Fibroblast of skin of right quadriceps (primary cell): ENCODE data around the gene SORD.
A peak's percentile ranks its signal among the peaks of the same experiment; 100 is the strongest.
"Not testable (repeated sequence)": the region's sequence is repeated elsewhere in the genome, so short reads cannot be mapped to it uniquely, and the experiment has no call there.

Experiments used
- DNase-seq: peaks from one replicate; pipeline ENCODE4 v3.0.0-alpha.2; 2013

The SORD gene

DNA sequence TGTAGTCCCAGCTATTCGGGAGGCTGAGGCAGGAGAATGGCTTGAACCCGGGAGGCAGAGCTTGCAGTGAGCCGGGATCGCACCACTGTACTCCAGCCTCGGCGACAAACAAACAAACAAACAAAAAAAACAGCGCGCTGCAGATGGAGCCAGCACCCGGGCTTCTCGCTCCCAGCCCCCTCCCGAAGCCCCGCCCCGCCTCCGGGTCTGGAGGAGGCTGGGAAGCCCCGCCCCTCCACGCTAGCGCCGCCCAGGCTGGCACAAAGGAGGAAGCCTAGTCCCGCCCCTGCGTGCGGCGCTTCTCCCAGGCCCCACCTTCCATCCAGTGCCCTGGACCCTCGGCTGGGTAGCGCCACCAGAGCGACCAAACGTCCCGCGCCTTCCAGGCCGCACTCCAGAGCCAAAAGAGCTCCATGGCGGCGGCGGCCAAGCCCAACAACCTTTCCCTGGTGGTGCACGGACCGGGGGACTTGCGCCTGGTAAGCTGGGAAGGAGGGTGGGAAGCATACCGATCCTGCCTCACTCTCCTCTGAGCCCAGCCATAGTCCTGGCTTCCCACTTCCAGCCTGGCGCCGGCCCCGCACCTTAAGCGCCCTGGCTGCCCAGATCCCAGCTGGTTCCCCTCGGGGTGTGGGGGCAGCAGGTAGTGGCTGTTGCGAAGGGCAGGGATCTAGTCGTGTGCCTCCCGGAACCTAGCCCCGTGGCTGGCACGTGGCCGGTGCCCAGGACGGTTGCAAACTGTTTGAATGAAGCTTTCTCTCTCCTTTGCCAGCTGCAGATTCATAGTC lies at the start of gene SORD:
TSS of gene SORD (plus strand) at position 325 of the 788 bp plus-strand sequence. CDS start at position 414, 89 bp downstream.
- peak; percentile 82 for DNase-seq

DNA sequence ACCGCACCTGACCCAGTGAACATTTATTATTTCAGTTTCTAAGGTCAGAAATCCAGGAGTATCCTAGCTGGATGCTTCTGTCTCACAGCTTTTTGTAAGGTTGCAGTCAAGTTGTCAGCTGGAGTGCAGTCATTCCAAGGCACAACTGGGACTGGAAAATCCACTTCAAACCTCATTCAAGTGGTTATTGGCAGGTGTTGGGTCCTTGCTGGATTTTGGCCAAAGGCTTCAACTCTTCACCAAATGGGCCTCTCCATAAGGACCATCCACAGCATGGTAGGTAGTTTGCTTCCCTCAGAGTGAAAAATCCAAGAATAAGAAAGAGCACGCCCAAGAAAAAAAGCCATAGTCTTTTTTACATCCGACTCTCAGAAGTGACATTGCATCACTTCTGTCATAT lies 46.8 kb upstream of the SORD start:
- not testable (repeated sequence) for DNase-seq

- DNase-seq, result not testable (repeated sequence)
These were observed 45.2 kb upstream of the SORD start for GRCh38 chr15:44977781-44978180.

DNA sequence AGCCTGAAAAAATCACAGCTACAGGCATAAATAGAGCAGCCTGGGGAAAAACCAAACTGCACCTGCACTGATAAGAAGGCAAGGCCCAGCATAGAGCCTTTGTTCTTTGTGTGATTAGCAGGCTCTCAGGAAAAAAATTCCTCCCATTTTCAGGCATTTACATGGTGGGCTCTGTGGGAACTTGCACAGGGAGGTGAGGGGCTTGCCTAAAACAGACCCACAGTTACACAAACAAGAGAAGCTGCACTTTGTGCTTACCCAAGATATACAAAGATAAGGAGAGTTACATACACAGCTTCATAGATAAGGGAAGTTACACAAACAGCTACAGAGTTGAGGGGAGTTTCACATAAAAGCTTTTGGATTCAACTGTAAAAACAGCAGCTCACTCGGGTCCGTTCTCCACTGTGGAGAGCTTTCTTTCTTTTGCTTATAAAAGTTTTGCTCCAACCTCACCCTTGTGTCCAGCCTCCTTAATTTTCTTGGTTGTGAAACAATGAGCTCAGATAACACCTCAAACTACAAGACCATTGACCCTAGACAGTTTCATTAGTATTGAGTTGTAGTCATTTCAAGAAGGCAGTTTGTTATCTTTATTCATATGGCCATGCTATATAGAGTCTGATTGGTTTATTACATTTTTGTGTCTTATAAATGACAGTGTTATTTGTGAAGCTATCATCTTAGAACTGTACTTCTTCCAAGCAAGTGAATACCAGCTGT lies 43.2 kb upstream of the SORD start:
- not testable (repeated sequence) for DNase-seq

DNA sequence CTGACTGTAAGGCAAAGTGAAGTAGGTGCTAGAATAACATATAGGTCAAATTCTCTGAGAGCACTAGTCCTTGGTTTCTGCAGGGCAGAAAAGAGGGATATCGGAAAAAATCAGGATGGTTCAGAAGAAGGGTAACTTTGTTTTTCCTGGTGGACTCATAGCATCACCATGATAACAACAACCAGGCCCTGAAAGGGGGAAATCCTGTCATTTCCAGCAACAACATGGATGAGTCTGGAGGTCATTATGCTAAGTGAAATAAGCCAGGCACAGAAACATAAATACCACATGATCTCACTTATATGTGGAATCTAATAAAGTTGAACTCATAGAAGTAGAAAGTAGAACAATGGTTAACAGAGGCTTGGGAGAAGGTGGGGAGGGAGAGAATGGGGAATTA lies 38.9 kb upstream of the SORD start:
- not testable (repeated sequence) for DNase-seq

DNA sequence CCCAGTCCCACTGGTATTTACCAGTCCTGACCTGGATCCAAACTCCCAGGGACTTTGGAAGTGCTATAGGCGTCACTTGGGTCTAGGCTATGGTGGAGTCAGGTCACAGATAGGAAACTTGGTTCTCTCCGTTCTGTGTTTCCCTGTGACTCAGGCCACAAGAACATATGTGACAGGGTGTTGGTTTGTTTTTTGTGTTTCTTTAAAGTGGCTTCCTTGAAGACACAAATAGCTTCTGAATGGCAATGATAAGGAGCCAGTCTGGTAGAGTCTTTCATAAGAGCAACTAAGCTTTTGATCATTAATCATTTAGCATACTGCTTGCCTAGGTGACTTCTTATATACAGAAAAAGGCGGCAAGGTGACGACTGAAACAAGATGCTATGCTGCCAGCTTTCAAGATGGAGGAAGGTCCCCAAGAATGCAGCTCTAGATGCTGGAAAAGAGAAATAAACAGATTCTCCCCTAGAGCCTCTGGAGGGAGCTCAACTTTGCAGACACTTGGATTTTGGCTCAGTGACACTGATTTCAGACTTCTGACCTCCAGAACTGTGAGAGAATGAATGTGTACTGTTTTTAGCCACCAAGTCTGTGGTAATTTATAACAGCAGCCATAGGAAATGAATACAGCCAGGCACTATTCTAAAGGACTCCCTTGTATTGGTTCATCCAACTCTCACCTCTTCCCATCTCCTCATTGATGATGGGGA lies 36.5 kb upstream of the SORD start:
- DNase-seq, result not testable (repeated sequence)

DNA sequence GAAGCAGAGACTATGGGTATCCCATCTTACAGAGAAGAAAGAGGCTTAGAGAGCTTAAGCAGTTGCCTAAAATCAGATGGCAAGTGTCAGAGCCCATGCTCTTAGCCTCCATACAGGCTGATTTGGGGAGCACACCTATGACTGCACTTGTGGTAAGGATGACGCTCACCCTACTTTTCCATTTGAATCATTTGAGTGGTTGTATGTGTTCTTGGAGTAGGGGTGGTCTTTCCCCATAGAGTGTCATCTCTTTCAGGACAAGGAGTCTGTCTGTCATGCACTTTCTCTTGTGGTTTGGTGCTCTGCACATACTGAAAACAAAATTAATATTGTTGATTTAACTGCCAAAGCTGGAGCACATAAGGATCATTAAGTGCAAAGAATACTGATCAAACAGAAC lies 35.3 kb upstream of the SORD start:
- not testable (repeated sequence) for DNase-seq

- not testable (repeated sequence) for DNase-seq
These were observed 34.7 kb upstream of the SORD start for GRCh38 chr15:44988184-44988869.

DNA sequence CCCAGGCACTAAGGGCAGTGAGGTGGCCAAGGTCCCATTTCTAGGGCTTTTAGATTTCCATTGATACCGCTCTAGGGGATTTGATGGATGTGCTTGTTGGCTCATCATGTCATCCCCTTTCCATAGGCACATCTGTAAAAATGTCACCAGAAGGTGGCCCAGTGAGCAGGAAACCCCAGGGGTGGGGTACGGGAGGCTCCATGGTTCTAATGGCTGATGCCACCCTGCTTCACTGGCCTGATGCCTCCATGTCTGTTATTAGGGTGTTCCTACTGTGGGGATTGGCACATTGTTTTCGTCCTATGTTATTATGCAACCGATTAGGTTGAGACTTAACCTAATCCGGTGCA lies 34.1 kb upstream of the SORD start:
- DNase-seq, result not testable (repeated sequence)

DNA sequence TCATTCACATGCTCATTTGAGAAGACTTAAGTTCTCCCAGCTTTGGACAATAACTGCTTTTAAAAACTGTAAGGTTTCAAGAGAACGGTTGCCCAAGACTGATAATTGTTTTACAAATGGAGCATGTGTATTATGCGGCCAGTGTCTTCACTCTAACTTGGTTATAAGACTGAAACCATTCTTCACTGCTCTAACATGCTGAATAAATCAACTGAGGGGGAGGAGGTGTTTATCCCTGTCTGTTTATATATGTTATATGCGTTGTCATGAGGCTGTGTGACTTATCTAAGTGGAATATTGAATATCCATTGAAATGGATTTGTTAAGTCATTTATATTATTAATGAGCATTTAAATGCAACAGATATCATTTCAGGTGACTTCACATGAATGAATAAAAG lies 25.4 kb upstream of the SORD start:
- DNase-seq, result not testable (repeated sequence)

GRCh38 chr15:44999105-44999504 lies 23.9 kb upstream of the SORD start:
- no peak for DNase-seq

DNA sequence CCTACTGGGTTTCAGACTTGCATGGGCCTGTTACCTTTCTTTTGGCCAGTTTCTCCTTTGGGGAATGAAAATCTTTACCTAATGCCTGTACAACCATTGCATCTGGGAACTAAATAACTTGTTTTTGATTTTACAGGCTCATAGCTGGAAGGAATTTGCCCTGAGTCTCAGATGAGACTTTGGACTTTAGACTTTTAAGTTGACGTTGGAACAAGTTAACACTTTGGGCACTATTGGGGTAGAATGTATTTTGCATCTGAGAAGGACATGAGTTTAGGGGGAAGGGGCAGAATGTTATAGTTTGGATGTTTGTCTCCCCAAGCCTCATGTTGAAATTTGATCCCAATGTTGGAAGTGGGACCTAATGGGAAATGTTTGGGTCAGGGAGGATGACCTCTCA lies 21.8 kb upstream of the SORD start:
- not testable (repeated sequence) for DNase-seq

DNA sequence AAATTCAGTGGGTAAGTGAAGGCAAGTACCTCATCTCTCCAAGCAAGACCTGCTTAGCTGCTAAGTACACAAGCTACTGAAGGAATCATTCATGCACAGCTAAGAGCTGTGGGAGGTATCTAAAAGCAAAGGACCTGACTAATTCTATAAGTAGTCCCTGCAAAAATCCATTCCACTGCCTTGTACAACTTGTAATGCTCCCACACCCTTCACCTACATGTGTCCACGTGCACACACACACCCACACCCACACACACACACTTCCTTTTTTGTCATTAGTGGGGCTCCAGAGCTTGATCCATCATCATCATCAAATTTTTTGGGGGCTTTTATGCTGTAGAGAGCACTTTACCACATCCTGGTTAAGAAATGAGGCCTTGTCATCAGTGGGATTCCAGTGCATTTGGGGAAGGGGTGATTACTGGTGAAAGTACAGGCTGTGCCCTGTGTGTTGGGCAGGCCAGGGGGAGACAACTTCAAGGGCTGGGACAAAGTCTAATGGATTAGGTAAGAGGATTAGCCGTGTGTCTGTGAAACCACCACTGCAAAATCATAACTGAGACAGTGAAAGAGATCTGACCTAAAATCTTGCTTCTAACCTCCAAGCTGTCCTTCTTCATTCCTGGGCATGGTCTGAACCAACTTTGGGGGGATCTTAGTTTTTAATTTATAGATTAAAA lies 19.1 kb upstream of the SORD start:
- DNase-seq, result not testable (repeated sequence)

DNA sequence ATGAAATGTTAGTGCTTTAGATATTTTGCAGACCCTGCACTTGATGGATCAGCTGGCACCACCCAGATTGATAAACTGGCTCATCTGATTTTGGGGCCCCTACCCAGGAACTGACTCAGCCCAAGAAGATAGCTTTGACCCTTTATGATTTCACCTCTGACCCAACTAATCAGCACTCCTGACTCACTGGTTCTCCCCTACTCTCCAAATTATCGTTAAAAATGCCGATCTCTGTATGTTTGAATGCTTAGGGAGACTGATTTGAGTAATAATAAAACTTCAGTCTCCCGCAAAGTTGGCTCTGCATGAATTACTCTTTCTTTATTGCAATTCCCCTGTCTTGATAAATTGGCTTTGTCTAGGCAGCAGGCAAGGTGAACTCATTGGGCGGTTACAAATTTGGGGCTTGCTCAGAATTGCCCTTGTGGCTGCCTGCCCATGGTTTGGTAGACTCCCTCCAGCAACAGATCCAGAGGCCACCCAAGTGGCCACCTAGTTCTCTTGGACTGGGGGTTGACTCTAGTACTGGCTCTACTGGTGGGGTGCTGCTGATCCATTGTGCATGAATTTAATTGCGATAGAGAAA lies 18.3 kb upstream of the SORD start:
- DNase-seq, result not testable (repeated sequence)

GRCh38 chr15:45009046-45009445 lies 13.9 kb upstream of the SORD start:
- DNase-seq, result no peak

DNA sequence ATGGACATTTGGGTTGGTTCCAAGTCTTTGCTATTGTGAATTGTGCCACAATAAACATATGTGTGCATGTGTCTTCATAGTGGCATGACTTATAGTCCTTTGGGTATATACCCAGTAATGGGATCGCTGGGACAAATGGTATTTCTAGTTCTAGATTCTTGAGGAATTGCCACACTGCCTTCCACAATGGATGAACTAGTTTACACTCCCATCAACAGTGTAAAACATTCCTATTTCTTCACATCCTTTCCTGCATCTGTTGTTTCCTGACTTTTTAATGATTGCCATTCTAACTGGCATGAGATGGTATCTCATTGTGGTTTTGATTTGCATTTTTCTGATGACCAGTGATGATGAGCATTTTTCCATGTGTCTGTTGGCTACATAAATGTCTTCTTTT lies 7.9 kb upstream of the SORD start:
- DNase-seq, result not testable (repeated sequence)

DNA sequence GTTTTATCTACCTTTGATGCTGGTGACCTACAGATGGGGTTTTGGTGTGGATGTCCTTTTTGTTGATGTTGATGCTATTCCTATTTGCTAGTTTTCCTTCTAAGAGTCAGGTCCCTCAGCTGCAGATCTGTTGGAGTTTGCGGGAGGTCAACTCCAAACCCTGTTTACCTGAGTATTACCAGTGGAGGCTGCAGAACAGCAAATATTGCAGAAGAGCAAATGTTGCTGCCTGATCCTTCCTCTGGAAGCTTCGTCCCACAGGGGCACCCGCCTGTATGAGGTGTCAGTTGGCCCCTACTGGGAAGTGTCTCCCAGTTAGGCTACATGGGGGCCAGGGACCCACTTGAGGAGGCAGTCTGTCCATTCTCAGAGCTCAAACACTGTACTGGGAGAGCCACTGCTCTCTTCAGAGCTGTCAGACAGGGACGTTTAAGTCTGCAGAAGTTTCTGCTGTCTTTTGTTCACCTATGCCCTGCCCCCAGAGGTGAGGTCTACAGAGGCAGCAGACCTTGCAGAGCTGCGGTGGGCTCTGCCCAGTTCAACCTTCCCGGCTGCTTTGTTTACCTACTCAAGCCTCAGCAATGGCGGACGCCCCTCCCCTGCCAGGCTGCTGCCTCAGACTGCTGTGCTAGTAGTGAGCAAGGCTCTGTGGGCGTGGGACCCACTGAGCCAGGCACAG lies 2.6 kb upstream of the SORD start:
- DNase-seq, result not testable (repeated sequence)

GRCh38 chr15:45020901-45021259 lies 2.1 kb upstream of the SORD start:
- not testable (repeated sequence) for DNase-seq

DNA sequence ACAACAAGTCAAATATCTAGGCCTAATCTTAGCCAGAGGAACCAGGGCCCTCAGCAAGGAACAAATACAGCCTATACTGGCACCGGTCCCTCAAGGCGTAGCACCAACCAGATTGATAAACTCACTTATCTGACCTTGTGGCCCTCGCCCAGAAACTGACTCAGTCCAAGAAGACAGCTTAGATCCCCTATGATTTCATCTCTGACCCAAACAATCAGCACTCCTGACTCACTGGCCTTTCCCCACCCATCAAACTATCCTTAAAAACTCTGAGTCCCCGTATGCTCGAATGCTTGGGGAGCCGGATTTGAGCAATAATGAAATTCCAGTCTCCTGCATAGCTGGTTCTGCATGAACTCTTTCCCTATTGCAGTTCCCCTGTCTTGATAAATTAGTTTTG lies 1.6 kb upstream of the SORD start:
- DNase-seq, result no peak

DNA sequence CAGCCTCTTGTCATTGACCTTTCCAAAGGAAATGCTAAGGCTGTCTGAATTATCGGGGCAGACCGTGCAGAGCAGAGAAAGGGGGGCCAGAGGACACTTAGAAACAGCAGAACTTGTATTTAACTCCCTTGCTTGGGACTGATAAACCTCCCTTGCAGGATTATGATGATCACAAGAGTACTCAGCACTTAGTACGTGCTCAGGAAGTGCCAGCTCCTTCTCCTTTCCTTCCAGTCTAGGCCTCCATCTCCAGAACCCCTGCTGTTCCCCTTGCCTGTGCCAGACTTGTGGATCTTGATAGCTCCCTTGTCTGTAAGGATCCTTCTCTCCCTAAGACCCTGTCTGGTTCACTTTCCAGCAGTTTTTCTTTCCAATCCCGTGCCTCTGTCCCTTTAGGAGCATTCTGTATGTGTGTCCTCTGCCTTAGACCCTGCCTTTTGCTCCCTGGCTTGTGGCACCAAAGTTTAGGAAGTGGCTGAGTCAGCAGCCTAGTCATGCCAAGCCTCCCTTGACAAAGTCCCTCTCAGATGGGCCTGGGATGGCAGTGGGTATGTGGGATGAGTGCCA lies 747 bp downstream of the SORD start:
- DNase-seq, result peak; percentile 15

DNA sequence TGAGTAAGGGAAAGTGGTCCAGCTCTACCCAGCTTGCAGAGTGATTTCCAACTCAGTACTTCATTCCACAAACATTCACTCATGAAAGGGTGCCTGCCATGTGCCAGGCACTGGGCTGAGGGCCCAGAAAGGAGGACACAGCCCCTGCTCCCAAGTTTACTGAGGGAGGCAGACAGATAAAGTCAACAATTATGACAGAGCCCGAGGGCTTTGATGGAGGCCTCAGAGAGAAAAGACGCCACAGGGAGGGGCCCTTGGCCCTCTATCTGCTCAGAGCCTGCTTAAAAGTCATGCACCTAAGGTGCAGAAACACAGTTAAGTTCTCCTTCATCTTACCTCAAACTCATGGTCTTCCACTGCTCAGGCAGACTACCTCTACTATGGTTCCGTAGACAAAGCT lies 1.7 kb downstream of the SORD start:
- DNase-seq, result not testable (repeated sequence)
